A673 (cell line): ENCODE data around the gene NTF3. TPM values are rescaled to one million over a fixed set of nuclear protein-coding genes. Genes with fewer than 3 reads are reported as not detected.

ENCODE experiments used
- BruUV-seq: library from RNA; stranded (reverse); fragments of 400-500 nt; replicated peaks from 2 replicates; lab custom pipeline; 2021; lab: Mats Ljungman, UMichigan
- CTCF ChIA-PET: fragments of 300-600 bp; sonication (Branson Sonifier 250); formaldehyde crosslinking; loops from one replicate; lab custom pipeline; 2022; ENCODE audit warnings: antibody characterized with exemption; lab: Charles Lee
- POLR2A ChIA-PET: fragments of 300-600 bp; sonication (Branson Sonifier 250); formaldehyde crosslinking; loops from one replicate; lab custom pipeline; 2022; ENCODE audit warnings: antibody characterized with exemption; ENCODE audit not compliant: low non-redundant PET; lab: Charles Lee
- DNase-seq: peaks from one replicate; pipeline ENCODE4 v3.0.0-alpha.2; 2015; ENCODE audit warnings: low spot score
- H3K27ac ChIP-seq: fragments of 200-600 bp; sonication (generic); 2 replicates; pipeline ENCODE4 v1.5.1; 2016; ENCODE audit warnings: mixed run types, low read depth, mild to moderate bottlenecking, mixed read lengths, antibody characterized with exemption, low read length; ENCODE audit not compliant: poor library complexity, severe bottlenecking
- H3K27me3 ChIP-seq: fragments of 200-600 bp; sonication (generic); replicated peaks from 2 replicates; pipeline ENCODE4 v1.6.1; 2017; ENCODE audit warnings: mixed run types, low read depth, mild to moderate bottlenecking, mixed read lengths, antibody characterized with exemption, low read length; ENCODE audit not compliant: insufficient read depth, poor library complexity
- H3K36me3 ChIP-seq: fragments of 200-600 bp; sonication (generic); 2 replicates; pipeline ENCODE4 v1.6.1; 2016; ENCODE audit warnings: mixed run types, mild to moderate bottlenecking, mixed read lengths, antibody characterized with exemption, low read length; ENCODE audit not compliant: insufficient read depth, poor library complexity, severe bottlenecking
- H3K4me1 ChIP-seq: fragments of 200-600 bp; sonication (generic); 2 replicates; pipeline ENCODE4 v1.6.1; 2017; ENCODE audit warnings: mixed run types, mild to moderate bottlenecking, mixed read lengths, antibody characterized with exemption, low read length; ENCODE audit not compliant: insufficient read depth, poor library complexity, severe bottlenecking
- H3K4me3 ChIP-seq: fragments of 200-600 bp; sonication (generic); 2 replicates; pipeline ENCODE4 v1.5.1; 2016; ENCODE audit warnings: low read depth, mixed run types, mild to moderate bottlenecking, mixed read lengths, low read length; ENCODE audit not compliant: poor library complexity, severe bottlenecking
- H3K9me3 ChIP-seq: fragments of 200-600 bp; sonication (generic); 2 replicates; pipeline ENCODE4 v1.6.1; 2016; ENCODE audit warnings: mixed run types, low read depth, mild to moderate bottlenecking, mixed read lengths, antibody characterized with exemption, low read length; ENCODE audit not compliant: poor library complexity, severe bottlenecking
- EZH2 ChIP-seq: fragments of 200-600 bp; sonication (generic); IDR thresholded peaks from 2 replicates; pipeline ENCODE4 v1.6.1; 2017; ENCODE audit warnings: borderline replicate concordance, low read depth, mild to moderate bottlenecking, mixed read lengths, antibody characterized with exemption, low read length; ENCODE audit not compliant: poor library complexity, severe bottlenecking
- intact Hi-C: fragments of 100-400 bp; cut with micrococcal nuclease; formaldehyde crosslinking; loops from one replicate; pipeline ENCODE4 v1.10.0; 2022; ENCODE audit not compliant: unreplicated experiment
- total RNA-seq: library from RNA; stranded (reverse); gene quantifications from 2 replicates; pipeline ENCODE4 v1.2.3, GENCODE V29; 2021
- TF ChIP-seq, protein P1 (sequence below): fragments of 300-800, 200-600 bp; sonication (generic); conservative IDR thresholded peaks from 2 replicates; pipeline ENCODE4 v1.5.1; 2017; ENCODE audit warnings: low read depth, mild to moderate bottlenecking, antibody characterized with exemption, low read length, moderate library complexity, mixed read lengths

The NTF3 gene
- total RNA-seq, 1 experiment from 2014 or later: not detected

DNA sequence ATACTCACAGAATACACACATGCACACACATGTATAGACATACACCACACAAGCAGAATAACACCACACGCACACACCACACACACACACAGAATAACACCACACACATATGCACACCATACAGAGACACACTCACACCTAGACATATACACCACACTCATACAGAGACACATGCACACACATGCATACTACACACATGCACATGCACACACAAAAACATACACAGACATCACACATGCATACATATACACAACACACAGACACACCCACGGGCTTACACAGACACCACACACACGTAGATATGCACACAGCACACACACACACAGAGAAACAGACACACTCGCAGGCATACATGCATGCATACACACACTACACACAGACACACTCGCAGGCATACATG is 49.7 kb downstream of the NTF3 start:
- no peaks in the 10 kb centered on the region for H3K9me3 ChIP-seq
- H3K4me1 ChIP-seq: no peaks in the 10 kb centered on the region
- TF ChIP-seq, protein P1, sequence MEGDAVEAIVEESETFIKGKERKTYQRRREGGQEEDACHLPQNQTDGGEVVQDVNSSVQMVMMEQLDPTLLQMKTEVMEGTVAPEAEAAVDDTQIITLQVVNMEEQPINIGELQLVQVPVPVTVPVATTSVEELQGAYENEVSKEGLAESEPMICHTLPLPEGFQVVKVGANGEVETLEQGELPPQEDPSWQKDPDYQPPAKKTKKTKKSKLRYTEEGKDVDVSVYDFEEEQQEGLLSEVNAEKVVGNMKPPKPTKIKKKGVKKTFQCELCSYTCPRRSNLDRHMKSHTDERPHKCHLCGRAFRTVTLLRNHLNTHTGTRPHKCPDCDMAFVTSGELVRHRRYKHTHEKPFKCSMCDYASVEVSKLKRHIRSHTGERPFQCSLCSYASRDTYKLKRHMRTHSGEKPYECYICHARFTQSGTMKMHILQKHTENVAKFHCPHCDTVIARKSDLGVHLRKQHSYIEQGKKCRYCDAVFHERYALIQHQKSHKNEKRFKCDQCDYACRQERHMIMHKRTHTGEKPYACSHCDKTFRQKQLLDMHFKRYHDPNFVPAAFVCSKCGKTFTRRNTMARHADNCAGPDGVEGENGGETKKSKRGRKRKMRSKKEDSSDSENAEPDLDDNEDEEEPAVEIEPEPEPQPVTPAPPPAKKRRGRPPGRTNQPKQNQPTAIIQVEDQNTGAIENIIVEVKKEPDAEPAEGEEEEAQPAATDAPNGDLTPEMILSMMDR: no peak
- TF ChIP-seq EZH2: no peak
- peaks cover 44% of the 10 kb centered on the region for H3K27me3 ChIP-seq
- no peak overlapping the region for H3K27ac ChIP-seq
- intact Hi-C loops: no loop called here
- ChIA-PET CTCF (no interaction called here), POLR2A (no interaction called here)
- H3K4me3 ChIP-seq: no peak overlapping the region
- no TSS peak for BruUV-seq
- H3K36me3 ChIP-seq: no peaks in the 10 kb centered on the region
- DNase-seq: no peak

DNA sequence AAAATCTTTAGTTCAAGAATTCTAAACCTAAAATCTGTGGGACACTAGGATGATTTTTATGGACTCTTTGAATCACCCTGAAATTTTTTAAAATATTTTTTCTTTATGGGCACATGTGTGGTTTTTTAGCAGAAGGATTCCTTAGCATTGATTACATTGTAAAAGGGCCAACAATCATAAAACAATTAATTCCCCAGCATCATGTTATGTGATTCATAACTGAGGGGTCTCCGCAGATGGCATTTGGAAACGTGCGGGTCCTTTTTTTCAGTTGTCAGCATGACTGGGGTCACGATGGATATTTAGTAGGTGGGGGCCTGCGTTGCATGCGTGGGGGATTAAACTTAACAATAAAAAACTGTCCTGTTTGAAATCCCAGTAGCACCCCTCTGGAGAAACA is 52.5 kb downstream of the NTF3 start:
- intact Hi-C loops: no loop called here
- BruUV-seq: no TSS peak
- Histone ChIP-seq H3K27ac (no peak overlapping the region), H3K4me3 (no peak overlapping the region), H3K36me3 (no peaks in the 10 kb centered on the region), H3K4me1 (no peaks in the 10 kb centered on the region), H3K9me3 (no peaks in the 10 kb centered on the region), H3K27me3 (peaks cover 45% of the 10 kb centered on the region)
- TF ChIP-seq EZH2: no peak
- TF ChIP-seq, protein P1: no peak
- DNase-seq: no peak
- POLR2A ChIA-PET: no interaction called here
- CTCF ChIA-PET: no interaction called here

DNA sequence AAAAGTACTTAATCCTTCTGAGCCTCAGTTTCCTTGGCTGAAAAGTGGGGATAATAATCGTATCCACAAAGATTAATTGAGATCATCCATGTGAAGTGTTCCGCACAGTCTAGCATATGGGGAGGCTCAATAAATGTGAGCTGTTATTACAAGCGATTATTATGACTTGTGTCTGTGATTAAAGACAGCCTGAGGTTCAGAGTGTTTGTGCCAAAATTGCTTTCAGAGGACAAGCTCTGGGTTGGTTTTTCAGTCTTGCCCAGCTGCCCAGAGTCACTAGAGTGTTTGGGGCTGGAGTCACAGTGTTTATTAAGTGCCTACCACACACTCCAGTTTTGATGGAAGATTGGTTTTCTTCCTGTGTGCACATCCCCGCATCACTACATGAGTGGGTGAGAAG is 53.5 kb downstream of the NTF3 start:
- intact Hi-C loops: no loop called here
- CTCF ChIA-PET: no interaction called here

More for the DNA sequence above, 53.5 kb downstream of the NTF3 start:
- Histone ChIP-seq H3K36me3 (no peaks in the 10 kb centered on the region), H3K9me3 (no peaks in the 10 kb centered on the region), H3K4me1 (no peaks in the 10 kb centered on the region), H3K27ac (no peak overlapping the region), H3K27me3 (peaks cover 43% of the 10 kb centered on the region), H3K4me3 (no peak overlapping the region)
- POLR2A ChIA-PET: no interaction called here
- TF ChIP-seq EZH2: no peak
- TF ChIP-seq, protein P1: no peak
- no peak for DNase-seq
- BruUV-seq: no TSS peak
